ENCODE measurements around the gene CCT5.
"Not testable (repeated sequence)": the region's sequence is repeated elsewhere in the genome, so short reads cannot be mapped to it uniquely, and the experiment has no call there.

CCT5 gene

DNA sequence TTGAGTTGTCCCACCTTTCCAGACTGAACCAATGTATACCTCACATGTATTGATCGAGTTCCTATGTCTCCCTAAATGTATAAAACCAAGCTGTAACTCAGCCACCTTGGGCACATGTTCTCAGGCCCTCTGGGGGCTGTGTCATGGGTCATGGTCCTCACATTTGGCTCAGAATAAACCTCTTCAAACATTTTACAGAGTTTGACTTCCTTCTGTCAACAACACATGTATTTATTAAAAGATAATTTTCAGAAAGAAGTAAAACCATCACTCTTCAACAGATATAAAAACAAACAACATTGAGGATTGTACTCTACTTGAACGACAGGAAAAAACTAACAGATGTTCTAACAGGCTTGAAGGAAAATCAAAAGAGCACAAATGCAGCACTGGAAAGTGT is 53.1 kb downstream of the CCT5 start:
- no peak for DNase-seq

DNA sequence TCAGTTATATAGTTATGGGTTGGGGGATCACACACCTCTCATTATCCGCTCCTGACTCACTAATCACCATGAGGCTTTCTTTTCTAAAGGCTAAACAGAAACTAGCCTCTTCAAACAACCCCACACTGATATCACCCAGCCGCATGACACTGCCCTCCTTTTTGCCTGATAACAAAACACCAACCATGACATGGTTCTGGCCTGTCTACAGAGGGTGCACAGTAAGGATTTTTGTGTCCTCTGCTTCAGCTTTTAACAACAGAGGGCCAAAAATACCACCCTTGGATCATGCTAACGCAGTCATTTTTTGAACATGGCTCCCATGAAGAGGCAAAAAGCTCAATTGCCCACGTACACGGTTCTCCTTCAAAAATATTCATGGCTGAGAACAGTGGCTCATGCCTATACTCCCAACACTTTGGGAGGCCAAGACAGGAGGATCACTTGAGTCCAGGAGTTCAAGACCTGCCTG is 53.7 kb downstream of the CCT5 start:
- DNase-seq, result no peak

DNA sequence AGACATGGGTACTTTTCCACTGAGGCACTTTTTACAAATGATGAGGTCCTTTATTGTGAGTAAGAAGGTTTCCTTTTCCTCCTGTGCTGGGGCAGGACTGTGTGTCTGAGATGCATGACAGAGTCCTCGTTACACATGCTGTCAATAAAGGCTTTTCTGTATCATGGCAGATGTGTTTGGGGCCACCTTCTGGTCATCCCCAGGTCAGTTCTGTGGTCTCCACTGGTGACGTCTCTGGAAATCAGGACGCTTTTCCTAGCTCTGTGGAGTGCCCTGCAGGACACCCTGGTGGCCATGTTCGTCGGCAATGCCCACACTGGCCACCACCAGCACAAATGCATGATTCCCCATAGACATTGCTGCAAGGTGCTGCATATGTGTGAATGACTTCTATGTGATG is 54.9 kb downstream of the CCT5 start:
- DNase-seq, result no peak

DNA sequence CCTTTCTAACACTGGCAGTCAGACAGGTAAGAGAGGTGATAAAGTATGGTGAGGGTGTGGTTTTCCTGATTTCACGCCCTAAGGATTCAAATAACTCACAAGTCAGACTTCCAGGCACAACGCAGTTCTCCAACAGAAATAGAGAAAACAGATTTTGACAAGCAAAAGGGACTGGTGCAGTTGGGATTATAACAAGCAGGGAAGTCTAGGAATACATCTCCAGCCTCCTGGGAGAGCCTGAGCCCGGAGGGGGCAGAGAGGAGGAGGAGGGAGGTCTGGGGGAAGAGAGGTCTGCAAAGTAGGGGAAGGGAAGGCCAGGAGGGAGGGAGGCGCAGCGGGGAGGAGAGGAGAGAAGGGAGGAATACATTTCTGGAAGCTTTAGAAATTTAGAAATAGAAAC is 56.0 kb downstream of the CCT5 start:
- no peak for DNase-seq

DNA sequence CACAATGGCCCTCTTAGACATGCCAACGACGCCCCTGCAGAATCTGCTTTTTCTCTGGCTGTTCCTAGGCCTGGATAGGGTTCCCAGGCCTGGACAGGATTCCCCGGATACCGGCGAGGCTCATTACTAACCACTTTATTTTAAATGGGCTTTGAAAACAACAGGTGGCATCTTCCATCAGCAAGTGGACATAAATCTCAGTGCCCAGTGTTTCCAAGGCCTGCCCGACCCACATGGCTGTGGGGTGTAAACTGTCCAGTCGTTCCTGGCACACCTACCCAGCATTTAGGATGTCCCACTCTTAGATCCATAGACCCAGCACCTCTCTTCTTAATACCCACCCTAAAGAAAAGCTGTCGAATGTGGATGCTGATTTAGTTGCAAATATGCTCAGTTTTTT is 56.7 kb downstream of the CCT5 start:
- no peak for DNase-seq

DNA sequence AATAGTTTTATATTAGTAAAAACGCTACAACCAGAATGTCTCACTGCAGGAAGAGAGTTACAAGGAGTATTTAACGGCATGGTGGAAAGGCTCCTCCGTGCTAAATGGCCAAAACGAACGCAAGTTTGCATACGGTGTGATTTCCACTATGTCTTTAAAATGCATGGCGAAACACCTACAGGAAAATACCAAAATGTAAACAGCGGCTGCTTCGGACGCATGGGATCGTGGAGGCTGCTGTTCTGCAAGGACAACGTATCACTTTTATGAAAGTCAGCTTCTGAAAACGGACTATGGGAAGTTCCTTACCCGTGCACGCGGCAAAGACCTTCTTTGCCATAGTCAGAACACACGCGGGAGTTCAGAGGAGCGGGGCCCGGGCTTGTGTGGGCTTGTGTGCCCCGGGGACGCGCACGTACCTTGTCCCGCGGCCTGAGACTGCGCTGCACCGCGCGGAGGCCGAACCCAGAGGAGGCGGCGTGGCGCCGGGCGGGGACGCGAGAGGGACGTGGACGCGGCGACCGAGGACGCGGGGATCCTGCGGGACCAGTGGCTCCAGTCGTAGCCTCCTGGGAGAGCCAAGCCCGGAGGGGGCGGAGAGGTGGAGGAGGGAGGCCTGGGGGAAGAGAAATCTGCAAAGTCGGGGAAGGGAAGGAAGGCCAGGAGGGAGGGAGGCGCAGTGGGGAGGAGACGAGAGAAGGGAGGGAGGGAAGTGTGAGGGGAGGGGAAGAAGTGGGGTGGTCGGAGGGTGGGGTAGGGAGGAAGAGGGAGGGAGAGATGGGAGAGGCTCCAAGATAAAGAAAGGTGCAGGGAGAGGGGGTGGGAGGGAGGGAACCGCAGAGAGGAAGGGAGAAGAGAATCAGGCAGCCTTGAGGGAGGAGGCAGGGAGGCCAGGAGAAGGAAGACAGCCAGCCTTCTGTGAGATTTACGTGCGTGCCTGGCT is 57.4 kb downstream of the CCT5 start, which contains the start of gene CMBL:
TSS of gene CMBL (minus strand) at position 697 of the 943 bp plus-strand sequence. CDS start 17,140 bp downstream, outside the sequence.
- DNase-seq, result peak; percentile 20 to 37

DNA sequence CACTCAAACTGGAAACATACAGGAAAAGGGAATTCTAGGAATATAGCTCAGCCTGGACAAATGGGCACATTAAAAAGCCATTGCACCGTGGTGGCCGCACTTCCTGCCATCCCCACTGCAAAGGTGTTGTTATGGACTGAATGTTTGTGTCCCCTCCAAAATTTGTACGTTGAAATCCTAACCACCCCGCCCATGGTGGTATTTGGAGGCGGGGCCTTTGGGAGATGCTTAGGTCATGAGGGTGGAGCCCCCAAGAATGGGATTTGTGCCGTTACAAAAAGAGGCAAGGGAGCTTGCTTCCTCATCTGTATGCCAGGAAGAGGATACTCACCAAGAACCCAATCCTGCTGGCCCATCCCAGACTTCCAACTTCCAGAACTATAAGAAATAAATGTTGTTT is 58.8 kb downstream of the CCT5 start:
- DNase-seq, result no peak

DNA sequence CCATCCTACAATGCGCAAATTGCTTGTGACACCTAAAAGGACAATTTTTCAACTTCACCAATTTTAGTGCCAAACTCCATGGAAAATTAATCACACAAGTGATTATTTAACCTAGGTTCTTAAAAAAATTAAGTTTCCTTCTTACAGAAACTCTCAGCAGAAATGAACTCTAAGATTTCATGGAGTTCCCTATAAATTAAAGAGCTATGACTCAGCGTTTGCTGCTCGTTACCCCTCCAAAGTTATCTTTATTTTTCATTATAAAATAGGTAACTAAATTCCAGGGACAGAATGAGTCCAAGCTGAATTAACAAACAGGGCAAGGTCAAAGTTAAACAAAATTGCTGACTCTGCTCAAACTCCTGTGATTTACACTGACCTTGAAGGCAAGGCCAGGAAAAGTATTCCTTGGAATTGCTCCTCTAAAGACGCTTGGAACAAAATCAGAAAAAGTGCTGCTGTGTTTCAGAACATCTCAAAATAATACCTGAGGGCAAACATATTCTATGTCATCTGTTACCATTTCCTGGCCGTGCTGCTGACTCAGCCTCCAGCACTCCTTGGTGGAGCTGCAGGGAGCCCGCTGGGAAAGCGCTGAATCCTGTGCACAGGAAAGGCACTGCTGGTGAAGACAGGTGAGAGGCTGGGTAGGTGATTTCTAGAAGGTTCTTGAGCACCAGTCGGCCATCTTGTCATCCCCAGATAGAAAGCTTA is 60.1 kb downstream of the CCT5 start:
- DNase-seq, result no peak

DNA sequence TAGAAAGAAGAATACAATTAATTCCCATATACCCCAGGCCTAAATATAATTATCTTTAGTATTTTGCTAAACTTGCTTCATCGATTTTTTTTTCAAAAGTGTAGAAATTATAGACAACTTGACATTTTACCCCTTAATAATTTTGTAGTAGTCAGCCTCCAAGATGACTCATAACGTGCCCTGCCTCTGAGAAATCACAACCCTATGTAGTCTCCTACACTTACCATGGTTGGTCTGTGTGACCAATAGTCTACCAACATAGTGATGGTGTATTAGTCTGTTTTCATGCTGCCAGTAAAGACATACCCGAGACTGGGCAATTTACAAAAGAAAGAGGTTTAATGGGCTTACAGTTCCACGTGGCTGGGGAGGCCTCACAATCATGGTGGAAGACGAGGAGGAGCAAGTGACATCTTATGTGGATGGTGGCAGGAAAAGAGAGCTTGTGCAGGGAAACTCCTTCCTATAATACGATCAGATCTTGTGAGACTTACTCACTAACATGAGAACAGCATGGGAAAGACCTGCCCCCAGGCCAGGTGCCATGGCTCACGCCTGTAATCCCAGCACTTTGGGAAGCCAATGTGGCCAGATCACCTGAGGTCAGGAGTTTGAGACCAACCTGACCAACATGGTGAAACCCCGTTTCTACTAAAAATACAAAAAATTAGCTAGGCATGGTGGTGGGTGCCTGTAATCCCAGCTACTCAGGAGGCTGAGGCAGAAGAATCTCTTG is 60.9 kb downstream of the CCT5 start:
- not testable (repeated sequence) for DNase-seq

DNA sequence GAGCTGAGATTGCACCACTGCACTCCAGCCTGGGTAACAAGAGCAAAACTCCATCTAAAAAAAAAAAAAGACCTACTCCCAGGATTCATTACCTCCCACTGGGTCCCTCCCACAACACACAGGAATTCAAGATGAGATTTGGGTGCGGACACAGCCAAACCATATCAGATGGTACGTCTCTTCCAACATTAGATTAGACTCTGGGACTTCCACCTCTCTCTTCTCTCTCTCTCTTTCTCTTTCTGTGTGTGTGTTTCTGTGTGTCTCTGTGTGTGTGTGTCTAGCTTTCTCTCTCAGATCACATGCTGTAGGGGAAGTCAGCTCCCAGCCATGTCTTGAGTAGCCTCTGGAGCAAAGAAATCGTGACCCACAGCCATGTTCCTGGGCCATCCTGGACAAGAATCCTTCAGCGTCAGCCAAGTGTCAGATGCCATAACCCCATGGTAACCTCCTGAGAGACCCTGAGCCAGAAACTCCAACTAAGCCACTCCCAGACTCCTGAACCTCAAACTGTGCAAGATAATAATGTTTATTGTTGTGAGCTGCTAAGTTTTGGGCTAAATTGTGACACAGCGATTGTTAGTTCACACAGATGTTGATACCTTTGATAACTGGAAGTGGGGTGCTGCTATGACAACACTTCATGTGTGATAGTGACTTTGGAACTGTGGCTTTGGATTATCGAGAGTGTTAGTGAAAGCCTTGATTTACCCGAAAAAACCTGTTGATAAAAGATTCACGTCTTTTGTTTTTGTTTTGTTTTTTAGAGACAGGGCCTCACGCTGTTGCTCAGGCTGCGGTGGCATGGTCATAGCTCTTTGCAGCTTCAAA is 61.7 kb downstream of the CCT5 start:
- DNase-seq, result no peak

DNA sequence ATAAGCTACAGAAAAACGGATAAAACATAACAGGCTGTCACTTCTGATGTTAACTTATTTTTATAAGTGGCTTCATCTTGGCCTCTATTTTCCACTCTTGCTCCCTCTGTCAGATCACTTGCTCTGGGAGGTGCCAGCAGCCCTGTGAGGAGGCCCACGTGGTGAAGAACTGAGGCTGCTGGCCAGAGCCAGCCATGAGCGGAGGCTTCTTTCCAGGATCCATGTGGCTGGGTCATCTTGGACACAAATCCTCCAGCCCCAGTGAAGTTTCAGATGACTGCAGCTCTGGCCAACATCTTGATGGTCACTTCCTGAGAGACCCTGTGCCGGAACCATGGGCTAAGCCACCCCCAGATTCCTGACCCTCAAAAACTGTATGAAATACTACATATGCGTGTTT is 65.1 kb downstream of the CCT5 start:
- DNase-seq, result no peak
